ENCODE data around the gene COX20.

GRCh38 chr1:244846653-244847052 is 11.2 kb downstream of the COX20 start:
- TF ChIP-seq, protein P1, sequence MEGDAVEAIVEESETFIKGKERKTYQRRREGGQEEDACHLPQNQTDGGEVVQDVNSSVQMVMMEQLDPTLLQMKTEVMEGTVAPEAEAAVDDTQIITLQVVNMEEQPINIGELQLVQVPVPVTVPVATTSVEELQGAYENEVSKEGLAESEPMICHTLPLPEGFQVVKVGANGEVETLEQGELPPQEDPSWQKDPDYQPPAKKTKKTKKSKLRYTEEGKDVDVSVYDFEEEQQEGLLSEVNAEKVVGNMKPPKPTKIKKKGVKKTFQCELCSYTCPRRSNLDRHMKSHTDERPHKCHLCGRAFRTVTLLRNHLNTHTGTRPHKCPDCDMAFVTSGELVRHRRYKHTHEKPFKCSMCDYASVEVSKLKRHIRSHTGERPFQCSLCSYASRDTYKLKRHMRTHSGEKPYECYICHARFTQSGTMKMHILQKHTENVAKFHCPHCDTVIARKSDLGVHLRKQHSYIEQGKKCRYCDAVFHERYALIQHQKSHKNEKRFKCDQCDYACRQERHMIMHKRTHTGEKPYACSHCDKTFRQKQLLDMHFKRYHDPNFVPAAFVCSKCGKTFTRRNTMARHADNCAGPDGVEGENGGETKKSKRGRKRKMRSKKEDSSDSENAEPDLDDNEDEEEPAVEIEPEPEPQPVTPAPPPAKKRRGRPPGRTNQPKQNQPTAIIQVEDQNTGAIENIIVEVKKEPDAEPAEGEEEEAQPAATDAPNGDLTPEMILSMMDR (IDR thresholded peaks at IDR 0.05), result no peak
- TF ChIP-seq SP1 (CRISPR knock-in tag; conservative IDR thresholded peaks at IDR 0.05), result no peak
- TF ChIP-seq MAX (CRISPR knock-in tag; IDR thresholded peaks at IDR 0.05), result no peak
- no peak for TF ChIP-seq ETV6 (CRISPR knock-in tag; IDR thresholded peaks at IDR 0.05)
- TF ChIP-seq AFF4 (CRISPR knock-in tag; IDR thresholded peaks at IDR 0.05; ENCODE audit: borderline replicate concordance), result no peak
- TF ChIP-seq ZNF317 (CRISPR knock-in tag; IDR thresholded peaks at IDR 0.05; ENCODE audit: borderline replicate concordance, low read depth), result no peak
- TF ChIP-seq CREM (CRISPR knock-in tag; IDR thresholded peaks at IDR 0.05), result no peak
- no peak for TF ChIP-seq CREB1 (CRISPR knock-in tag; IDR thresholded peaks at IDR 0.05)
- no peak for TF ChIP-seq ATF1 (CRISPR knock-in tag; IDR thresholded peaks at IDR 0.05)
- TF ChIP-seq, protein P2, sequence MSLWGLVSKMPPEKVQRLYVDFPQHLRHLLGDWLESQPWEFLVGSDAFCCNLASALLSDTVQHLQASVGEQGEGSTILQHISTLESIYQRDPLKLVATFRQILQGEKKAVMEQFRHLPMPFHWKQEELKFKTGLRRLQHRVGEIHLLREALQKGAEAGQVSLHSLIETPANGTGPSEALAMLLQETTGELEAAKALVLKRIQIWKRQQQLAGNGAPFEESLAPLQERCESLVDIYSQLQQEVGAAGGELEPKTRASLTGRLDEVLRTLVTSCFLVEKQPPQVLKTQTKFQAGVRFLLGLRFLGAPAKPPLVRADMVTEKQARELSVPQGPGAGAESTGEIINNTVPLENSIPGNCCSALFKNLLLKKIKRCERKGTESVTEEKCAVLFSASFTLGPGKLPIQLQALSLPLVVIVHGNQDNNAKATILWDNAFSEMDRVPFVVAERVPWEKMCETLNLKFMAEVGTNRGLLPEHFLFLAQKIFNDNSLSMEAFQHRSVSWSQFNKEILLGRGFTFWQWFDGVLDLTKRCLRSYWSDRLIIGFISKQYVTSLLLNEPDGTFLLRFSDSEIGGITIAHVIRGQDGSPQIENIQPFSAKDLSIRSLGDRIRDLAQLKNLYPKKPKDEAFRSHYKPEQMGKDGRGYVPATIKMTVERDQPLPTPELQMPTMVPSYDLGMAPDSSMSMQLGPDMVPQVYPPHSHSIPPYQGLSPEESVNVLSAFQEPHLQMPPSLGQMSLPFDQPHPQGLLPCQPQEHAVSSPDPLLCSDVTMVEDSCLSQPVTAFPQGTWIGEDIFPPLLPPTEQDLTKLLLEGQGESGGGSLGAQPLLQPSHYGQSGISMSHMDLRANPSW (CRISPR knock-in tag; conservative IDR thresholded peaks at IDR 0.05; ENCODE audit: low read depth), result no peak
